Measurements from ENCODE around the gene TAS2R40. TPM values are rescaled to one million over a fixed set of nuclear protein-coding genes. Genes with fewer than 3 reads are reported as not detected.

Gene TAS2R40
- total and polyA plus RNA-seq, 2 donors (not counting 3 experiments of a cell fraction or from before 2014, with no cell fraction given), result not detected

- no peak for FAIRE-seq
- Histone ChIP-seq H3K27me3 (ENCODE audit: control insufficient read depth in 2 of 2, insufficient read depth in 2 of 2, low read length in 2 of 2) (peaks cover 10 to 14% of the 10 kb centered on the region in 2 experiments), H3K27ac (ENCODE audit: insufficient read depth, low read depth, low read length) (no peak overlapping the region), H3K4me2 (ENCODE audit: insufficient read depth, low read length) (no peak overlapping the region), H3K4me1 (ENCODE audit: control insufficient read depth, extremely low read depth, insufficient read depth, low read length) (no peaks in the 10 kb centered on the region), H3K36me3 (ENCODE audit: control insufficient read depth in 2 of 2, extremely low read depth in 1 of 2, insufficient read depth in 2 of 2, low read length in 2 of 2) (no peaks in the 10 kb centered on the region), H4K20me1 (replicated peaks; ENCODE audit: control insufficient read depth, extremely low read depth, insufficient read depth, low read length) (no peaks in the 10 kb centered on the region), H3K9me1 (replicated peaks; ENCODE audit: control insufficient read depth, extremely low read depth, insufficient read depth, low read length) (no peaks in the 10 kb centered on the region), H3K9ac (replicated peaks; ENCODE audit: extremely low read depth, insufficient read depth, low read length) (no peak overlapping the region), H3K4me3 (replicated peaks in 1 of 3; ENCODE audit: insufficient read depth in 1 of 3, low read depth in 1 of 3, low read length in 3 of 3) (no peak overlapping the region), H2AFZ (ENCODE audit: low read depth, low read length) (no peak overlapping the region), H3K9me3 (replicated peaks; ENCODE audit: control insufficient read depth, insufficient read depth, low read length) (no peaks in the 10 kb centered on the region), H3K79me2 (ENCODE audit: control insufficient read depth, insufficient read depth, low read length) (no peaks in the 10 kb centered on the region)
- no TSS peak for BruUV-seq (replicated peaks)
- no peak for DNase-seq (ENCODE audit: low read depth, low spot score)
- dilution Hi-C loops (cut with MboI; ENCODE audit: extremely low pct_ligation_motif_present, low sequenced_read_pairs), result no loop called here
- CTCF ChIA-PET, result interaction anchor here (0.8 to 3.2 kb wide), 3 partner anchors 9 to 16 kb away, joined by 3 to 22 read pairs (median 15); no protein-coding TSS in a partner anchor
- intact Hi-C loops (cut with micrococcal nuclease), result no loop called here
- POLR2A ChIA-PET, result no interaction called here
- no peak for TF ChIP-seq GATA2 (IDR thresholded peaks at IDR 0.05; ENCODE audit: insufficient read depth, insufficient read length, low read depth, low read length)
- TF ChIP-seq POLR2AphosphoS5 (IDR thresholded peaks at IDR 0.05; ENCODE audit: insufficient read depth, low read depth, low read length), result no peak
- no peak for TF ChIP-seq JUN (IDR thresholded peaks at IDR 0.05; ENCODE audit: borderline replicate concordance, insufficient read depth, insufficient read length, low read depth)
- TF ChIP-seq FOS (IDR thresholded peaks at IDR 0.05; ENCODE audit: borderline replicate concordance, insufficient read depth, low read length), result no peak
- TF ChIP-seq EZH2 (IDR thresholded peaks at IDR 0.05; ENCODE audit: borderline replicate concordance, low read depth, low read length, severe bottlenecking), result no peak
- TF ChIP-seq POLR2A (IDR thresholded peaks at IDR 0.05; ENCODE audit: low read depth, low read length), result no peak
- TF ChIP-seq MAX (IDR thresholded peaks at IDR 0.05; ENCODE audit: insufficient read depth, insufficient read length), result no peak
- no peak for TF ChIP-seq CTCF (IDR thresholded peaks at IDR 0.05; ENCODE audit: extremely low read depth in 1 of 2, insufficient read depth in 1 of 2, low read depth in 1 of 2, low read length in 2 of 2)
- no peak for TF ChIP-seq MYC (IDR thresholded peaks at IDR 0.05; ENCODE audit: low read depth, low read length)
Observed at GRCh38 chr7:143230602-143231457, 9.0 kb downstream of the TAS2R40 start.

All from endothelial cell of umbilical vein (primary cell).